ENCODE data around the gene CSGALNACT2.

Gene CSGALNACT2

GRCh38 chr10:43136995-43137716, 1.1 kb upstream of the CSGALNACT2 start:
- peaks cover 11% of the 10 kb centered on the region for H4K20me1 ChIP-seq (ENCODE audit: insufficient read depth, low read length)
- H3K27ac ChIP-seq (ENCODE audit: low read length), result peak overlapping the region; percentile 91
- ATAC-seq (ENCODE audit: insufficient read depth, low read depth), result peak; percentile 17; the same call in 2 of the 3 replicates
- H2AFZ ChIP-seq (ENCODE audit: low read depth, low read length), result peak overlapping the region; percentile 80
- no peaks in the 10 kb centered on the region for H3K9me3 ChIP-seq (ENCODE audit: insufficient read depth, low read length, severe bottlenecking)
- H3K79me2 ChIP-seq (ENCODE audit: insufficient read depth, low read length), result peaks cover 50% of the 10 kb centered on the region
- H3K27me3 ChIP-seq (ENCODE audit: insufficient read depth, low read length, poor library complexity), result no peaks in the 10 kb centered on the region
- no peak for DNase-seq
- TF ChIP-seq EZH2 (IDR thresholded peaks at IDR 0.05; ENCODE audit: borderline replicate concordance, low read depth, low read length, severe bottlenecking), result no peak
- TF ChIP-seq CTCF (IDR thresholded peaks at IDR 0.05; ENCODE audit: borderline replicate concordance, extremely low read depth, low read length, poor library complexity, severe bottlenecking), result no peak
- H3K9ac ChIP-seq (ENCODE audit: low read depth, low read length), result peak overlapping the region; percentile 89
- H3K4me1 ChIP-seq (ENCODE audit: insufficient read depth, low read length), result peaks cover 40% of the 10 kb centered on the region
- H3K4me3 ChIP-seq (ENCODE audit: low read depth in 1 of 2, low read length in 2 of 2), result peak overlapping the region; percentile 60 to 84; a peak in 3 of 4 replicates
- H3K36me3 ChIP-seq (ENCODE audit: insufficient read depth, low read length), result no peaks in the 10 kb centered on the region; the same call in 1 of the 2 replicates
- H3K4me2 ChIP-seq (ENCODE audit: insufficient read depth, low read length), result peak overlapping the region; percentile 79

- H3K36me3 ChIP-seq (ENCODE audit: insufficient read depth, low read length), result no peaks in the 10 kb centered on the region; the same call in 1 of the 2 replicates
- H3K4me3 ChIP-seq (ENCODE audit: low read depth in 1 of 2, low read length in 2 of 2), result peak overlapping the region; percentile 60 to 84; a peak in 3 of 4 replicates
- TF ChIP-seq CTCF (IDR thresholded peaks at IDR 0.05; ENCODE audit: borderline replicate concordance, extremely low read depth, low read length, poor library complexity, severe bottlenecking) (no peak), EZH2 (IDR thresholded peaks at IDR 0.05; ENCODE audit: borderline replicate concordance, low read depth, low read length, severe bottlenecking) (no peak)
- H3K4me1 ChIP-seq (ENCODE audit: insufficient read depth, low read length), result peaks cover 45% of the 10 kb centered on the region
- H3K9me3 ChIP-seq (ENCODE audit: insufficient read depth, low read length, severe bottlenecking), result no peaks in the 10 kb centered on the region
- H3K27me3 ChIP-seq (ENCODE audit: insufficient read depth, low read length, poor library complexity), result no peaks in the 10 kb centered on the region
- H3K27ac ChIP-seq (ENCODE audit: low read length), result peak overlapping the region; percentile 91
- H3K9ac ChIP-seq (ENCODE audit: low read depth, low read length), result peak overlapping the region; percentile 89
- ATAC-seq (ENCODE audit: insufficient read depth, low read depth) (peak; percentile 55), DNase-seq (peak; percentile 71)
- peak overlapping the region; percentile 80 for H2AFZ ChIP-seq (ENCODE audit: low read depth, low read length)
- H3K4me2 ChIP-seq (ENCODE audit: insufficient read depth, low read length), result peak overlapping the region; percentile 79
- H4K20me1 ChIP-seq (ENCODE audit: insufficient read depth, low read length), result peaks cover 16% of the 10 kb centered on the region; the same call in 1 of the 2 replicates
- peaks cover 55% of the 10 kb centered on the region for H3K79me2 ChIP-seq (ENCODE audit: insufficient read depth, low read length)
Observed at GRCh38 chr10:43137717-43138020, 576 bp upstream of the CSGALNACT2 start.

- peaks cover 45% of the 10 kb centered on the region for H3K4me1 ChIP-seq (ENCODE audit: insufficient read depth, low read length)
- peak overlapping the region; percentile 89 for H3K9ac ChIP-seq (ENCODE audit: low read depth, low read length)
- TF ChIP-seq CTCF (IDR thresholded peaks at IDR 0.05; ENCODE audit: borderline replicate concordance, extremely low read depth, low read length, poor library complexity, severe bottlenecking), result peak; percentile 26
- no peak for TF ChIP-seq EZH2 (IDR thresholded peaks at IDR 0.05; ENCODE audit: borderline replicate concordance, low read depth, low read length, severe bottlenecking)
- H3K4me2 ChIP-seq (ENCODE audit: insufficient read depth, low read length), result peak overlapping the region; percentile 79
- DNase-seq, result peak; percentile 56
- peak overlapping the region; percentile 74 for H2AFZ ChIP-seq (ENCODE audit: low read depth, low read length)
- H3K36me3 ChIP-seq (ENCODE audit: insufficient read depth, low read length), result no peaks in the 10 kb centered on the region; the same call in 1 of the 2 replicates
- no peaks in the 10 kb centered on the region for H3K27me3 ChIP-seq (ENCODE audit: insufficient read depth, low read length, poor library complexity)
- peak overlapping the region; percentile 69 to 84 for H3K4me3 ChIP-seq (ENCODE audit: low read depth in 1 of 2, low read length in 2 of 2)
- H3K27ac ChIP-seq (ENCODE audit: low read length), result peak overlapping the region; percentile 82
- peaks cover 26% of the 10 kb centered on the region; the same call in 1 of the 2 replicates for H4K20me1 ChIP-seq (ENCODE audit: insufficient read depth, low read length)
- ATAC-seq (ENCODE audit: insufficient read depth, low read depth), result peak; percentile 60
- H3K79me2 ChIP-seq (ENCODE audit: insufficient read depth, low read length), result peaks cover 66% of the 10 kb centered on the region
- no peaks in the 10 kb centered on the region for H3K9me3 ChIP-seq (ENCODE audit: insufficient read depth, low read length, severe bottlenecking)
Observed at GRCh38 chr10:43138757-43139241, 554 bp downstream of the CSGALNACT2 start.

Data from DND-41 (cell line).